Heart right ventricle (tissue), 16 donors: ENCODE results near the gene TJP1. TPM values are rescaled to one million over a fixed set of nuclear protein-coding genes. Genes with fewer than 3 reads are reported as not detected.
A peak's percentile ranks its signal among the peaks of the same experiment; 100 is the strongest.

ENCODE experiments used
- ATAC-seq, 8 donors: fragments of 200-7000 bp; cut with Tn5 transposase; one replicate each; pipeline ENCODE4 v1.9.1; 2020; ENCODE audit warnings: mild to moderate bottlenecking in 8 of 8, moderate library complexity in 8 of 8, moderate number of reproducible peaks in 1 of 8
- DNase-seq, 2 donors: peaks; one replicate each; pipeline ENCODE4 v3.0.0-alpha.2; 2020
- H3K27ac ChIP-seq, 10 donors: fragments of 200-600 bp; sonication (generic) in 2 of 10; one replicate each; pipeline versions ENCODE4 v1.5.0 to v1.8.0; 2020 to 2022; ENCODE audit warnings: mild to moderate bottlenecking in 3 of 10
- H3K27me3 ChIP-seq, 7 donors: fragments of 200-600 bp; one replicate each; pipeline ENCODE4 v1.8.0; 2021 to 2022; ENCODE audit warnings: mild to moderate bottlenecking in 2 of 7
- H3K36me3 ChIP-seq, 9 donors: fragments of 200-600 bp; sonication (generic) in 1 of 9; one replicate each; pipeline versions ENCODE4 v1.5.0 to v1.8.0; 2020 to 2022; ENCODE audit warnings: mild to moderate bottlenecking in 2 of 9
- H3K4me1 ChIP-seq, 9 donors: fragments of 200-600 bp; sonication (generic) in 1 of 9; one replicate each; pipeline versions ENCODE4 v1.5.0 to v1.8.0; 2020 to 2022; ENCODE audit warnings: mild to moderate bottlenecking in 4 of 9
- H3K4me3 ChIP-seq, 10 donors: fragments of 200-600 bp; sonication (generic) in 2 of 10; one replicate each; pipeline versions ENCODE4 v1.5.0 to v1.8.0; 2020 to 2022; ENCODE audit warnings: mild to moderate bottlenecking in 7 of 10, moderate library complexity in 2 of 10
- H3K9me3 ChIP-seq, 11 donors: fragments of 200-600 bp in 10 of 11; sonication (generic) in 2 of 11; one replicate each; pipeline versions ENCODE4 v1.5.0 to v1.8.0; 2013 to 2022; ENCODE audit warnings: mild to moderate bottlenecking in 2 of 11, control low read depth in 1 of 11, moderate library complexity in 1 of 11
- CTCF ChIP-seq, 9 donors: fragments of 200-600 bp; sonication (generic) in 2 of 9; IDR thresholded peaks; one replicate each; pipeline versions ENCODE4 v1.5.0 to v1.8.0; 2021 to 2022; ENCODE audit warnings: antibody characterized with exemption in 9 of 9, mild to moderate bottlenecking in 5 of 9, moderate library complexity in 1 of 9
- WGBS, 2 donors: extraction: QIAGEN DNeasy Blood & Tissue Kit; methylation state at CpG; one replicate each; pipeline ENCODE4 v1.1.7; 2013; ENCODE audit warnings: inconsistent platforms in 1 of 2; 5-methylcytosine and 5-hydroxymethylcytosine counted together
- intact Hi-C, 10 donors: fragments of 100-400 bp; cut with DNase I; formaldehyde crosslinking; loops; one replicate each; pipeline versions ENCODE4 v1.11.1 to v1.14.2; 2022
- long read RNA-seq, 3 donors: library from polyadenylated mRNA; unstranded; transcript quantifications; one replicate each; pipeline ENCODE4 v2.0.0, GENCODE V29; 2020 to 2021
- polyA plus RNA-seq, 2 donors: library from polyadenylated mRNA; stranded (reverse); fragments of 200-250 nt; gene quantifications; one replicate each; pipeline ENCODE4 v1.2.3, GENCODE V29; 2013
- total RNA-seq, 10 donors: library from RNA; stranded (reverse); fragmentation: NEBNext Ultra II Directional in 3 of 10; extraction: Animal tissue kit (Norgen Biotek cat#: 25700) in 3 of 10; gene quantifications; one replicate each; pipeline versions ENCODE4 v1.2.1 to v1.2.4, GENCODE V29; 2021 to 2023
- donor health status: Arrhythmogenic right ventricular cardiomyopathy.
- donor health status: ischemic (EF 13 %, LVEDD 7.1; RV severe dilation, severe dysfunction).
- donor health status: healthy with polysubstance abuse.
- donor health status: DM: no; HTN: yes; CAD: no.
- donor health status: DM: no; HTN: no; CAD: no.
- donor health status: ischemic (EF 25% LVEDD 6.9; RV normal size, moderate dysfunction).
- donor health status: ischemic (EF 25% LVEDD 5.7; RV mildly dilated, moderate dysfunction).
- donor health status: healthy.
- donor health status: DM: yes; HTN: yes; CAD: no.
- donor health status: Ischemic cardiomyopathy.
- donor health status: ischemic (EF 35%, LVEDD 5.7; RV mildly dilated, moderate dysfunction).
- donor health status: nonischemic (EF 11% LVEDD 7.7; RV severe dilation, severe dysfunction).
- donor health status: DM: yes; HTN: yes; CAD: no.
- donor health status: PGD.
- donor health status: ischemic (EF 29% LVEDD 5.4; RV normal size, mild dysfunction).
- donor health status: nonischemic (EF 23%, LVEDD 6.1; RV moderate dilation, normal function).

TJP1 gene
- 100 to 1,000 TPM in 8 of 10 donors, 10 to 100 TPM in 2; 89.0 to 166 (median 126) TPM for total RNA-seq
- polyA plus RNA-seq = 10 to 100 TPM; 22.8 to 32.8 TPM
- long read RNA-seq, donor 1, partial matches to known transcripts = 34 of 39 reads
- long read RNA-seq, donor 1, other reads (novel, unspliced or antisense) = 5 of 39 reads
- long read RNA-seq, donor 2, partial matches to known transcripts = 32 of 39 reads
- long read RNA-seq, donor 2, other reads (novel, unspliced or antisense) = 7 of 39 reads
- long read RNA-seq, donor 3, transcript TJP1-203 (4 exons, 1,032 nt) = major isoform, 7 of 142 reads
- long read RNA-seq, donor 3, partial matches to known transcripts = 119 of 142 reads
- long read RNA-seq, donor 3, other reads (novel, unspliced or antisense) = 16 of 142 reads

GRCh38 chr15:29822100-29822683, at the start of gene TJP1:
TSS of gene TJP1 (minus strand) at chr15:29822468. CDS start at chr15:29822028, 440 bp downstream.
- Histone ChIP-seq H3K27ac (peak within 1 kb of the TSS; percentile 92 to 99 (median 98)), H3K27me3 (peaks cover 0 to 79% (median 0%) of the 10 kb centered on the region in 7 donors), H3K4me1 (peaks cover 4 to 64% (median 29%) of the 10 kb centered on the region in 9 donors), H3K4me3 (peak within 1 kb of the TSS; percentile 56 to 91 (median 76)), H3K36me3 (no peaks in the 10 kb centered on the region), H3K9me3 (peaks cover 0 to 5% (median 0%) of the 10 kb centered on the region in 11 donors)
- WGBS, 2 donors = 1% methylated on average over 47 to 80 of the region's 80 CpGs
- ATAC-seq (peak; percentile 82 to 96 (median 93)), DNase-seq (peak; percentile 80 to 84)
- intact Hi-C loops = loop anchor here in 7 of 10 donors (1.0 to 10.0 kb wide), 7 partner anchors 49 to 105 kb away; no protein-coding TSS in a partner anchor
- TF ChIP-seq CTCF (IDR thresholded peaks at IDR 0.05) = no peak

- DNase-seq (peak; percentile 47 to 69), ATAC-seq (peak; percentile 72 to 89 (median 82))
- no peaks in the 10 kb centered on the region for H3K36me3 ChIP-seq
- no peaks in the 10 kb centered on the region for H3K9me3 ChIP-seq
- intact Hi-C loops = loop anchor here in 7 of 10 donors (2.0 to 10.0 kb wide), 9 partner anchors 37 to 124 kb away; partner anchors contain the start of gene TJP1 (in 6 of the 7)
- peak overlapping the region; percentile 55 to 91 (median 76) for H3K27ac ChIP-seq
- peaks cover 6 to 60% (median 30%) of the 10 kb centered on the region in 9 donors for H3K4me1 ChIP-seq
- WGBS, 2 donors = 50 to 57% methylated on average over 19 of the region's 19 CpGs
- no peaks in the 10 kb centered on the region for H3K27me3 ChIP-seq
- peak overlapping the region in 3 of 10 donors; percentile 23 to 32 (median 26) for H3K4me3 ChIP-seq
- peak in 2 of 9 donors; percentile 7 to 10 for TF ChIP-seq CTCF (IDR thresholded peaks at IDR 0.05)
These were observed 49.1 kb upstream of the TJP1 start for GRCh38 chr15:29871401-29871800.

GRCh38 chr15:29870495-29871151, 48.4 kb upstream of the TJP1 start:
- Histone ChIP-seq H3K4me1 (peaks cover 6 to 67% (median 30%) of the 10 kb centered on the region in 9 donors), H3K36me3 (no peaks in the 10 kb centered on the region), H3K27me3 (no peaks in the 10 kb centered on the region), H3K4me3 (peak overlapping the region in 3 of 10 donors; percentile 23 to 32 (median 26)), H3K9me3 (no peaks in the 10 kb centered on the region), H3K27ac (peak overlapping the region; percentile 55 to 91 (median 76))
- no peak for TF ChIP-seq CTCF (IDR thresholded peaks at IDR 0.05)
- intact Hi-C loops = loop anchor here in 7 of 10 donors (2.0 to 10.0 kb wide), 9 partner anchors 36 to 123 kb away; partner anchors contain the start of gene TJP1 (in 6 of the 7)
- peak; percentile 64 to 86 (median 80) for ATAC-seq
- WGBS, 2 donors = 13 to 14% methylated on average over 11 of the region's 11 CpGs
- DNase-seq = peak; percentile 44 to 61
